ENCODE data around the gene USP40. TPM values are rescaled to one million over a fixed set of nuclear protein-coding genes. Genes with fewer than 3 reads are reported as not detected.

Gene USP40
- total RNA-seq, 4 donors from 2014 or later = 21.8 to 60.3 (median 38.2) TPM

GRCh38 chr2:233449081-233449901 lies 117.3 kb downstream of the USP40 start:
- TF ChIP-seq CTCF (IDR thresholded peaks at IDR 0.05; ENCODE audit: low read depth) = no peak

- TF ChIP-seq CTCF (IDR thresholded peaks at IDR 0.05; ENCODE audit: low read depth) = no peak
Observed at GRCh38 chr2:233448575-233448974, 118.0 kb downstream of the USP40 start.

- no peak for TF ChIP-seq CTCF (IDR thresholded peaks at IDR 0.05; ENCODE audit: low read depth)
Observed at GRCh38 chr2:233448220-233448559, 118.4 kb downstream of the USP40 start.

- no peak for TF ChIP-seq CTCF (IDR thresholded peaks at IDR 0.05; ENCODE audit: low read depth)
Observed at GRCh38 chr2:233447506-233448219, 118.9 kb downstream of the USP40 start.

GRCh38 chr2:233446606-233447305 lies 119.8 kb downstream of the USP40 start:
- TF ChIP-seq CTCF (IDR thresholded peaks at IDR 0.05; ENCODE audit: low read depth) = no peak

- no peak for TF ChIP-seq CTCF (IDR thresholded peaks at IDR 0.05; ENCODE audit: low read depth)
Observed at GRCh38 chr2:233446121-233446520, 120.5 kb downstream of the USP40 start.
